Stimulated activated CD4-positive, alpha-beta T cell treated with anti-CD3 and anti-CD28 coated beads, TNF-alpha, amount 100 ng/mL, for 4 hours (primary cell): ENCODE data around the gene SLC19A1.

Experiments used
- DNase-seq, 3 experiments: peaks; one replicate each; pipeline ENCODE4 v3.0.0-alpha.2; 2020; ENCODE audit warnings: low read depth in 3 of 3

SLC19A1 gene

GRCh38 chr21:45517249-45518065 is 24.8 kb downstream of the SLC19A1 start:
- no peak for DNase-seq

- DNase-seq, result no peak
Measured at GRCh38 chr21:45516671-45517151, 25.5 kb downstream of the SLC19A1 start.

- no peak for DNase-seq
Measured at GRCh38 chr21:45516071-45516670, 26.1 kb downstream of the SLC19A1 start.

GRCh38 chr21:45515241-45516061 is 26.8 kb downstream of the SLC19A1 start:
- no peak for DNase-seq

- no peak for DNase-seq
Measured at GRCh38 chr21:45514311-45515021, 27.8 kb downstream of the SLC19A1 start.

GRCh38 chr21:45513741-45514310 is 28.4 kb downstream of the SLC19A1 start:
- DNase-seq, result no peak

GRCh38 chr21:45513003-45513717 is 29.1 kb downstream of the SLC19A1 start:
- DNase-seq, result no peak

GRCh38 chr21:45512626-45513002 is 29.6 kb downstream of the SLC19A1 start:
- DNase-seq, result no peak

GRCh38 chr21:45511661-45512431 is 30.4 kb downstream of the SLC19A1 start:
- DNase-seq, result no peak

- DNase-seq, result no peak
Measured at GRCh38 chr21:45511007-45511406, 31.2 kb downstream of the SLC19A1 start.

- no peak for DNase-seq
Measured at GRCh38 chr21:45510466-45510955, 31.7 kb downstream of the SLC19A1 start.

- no peak for DNase-seq
Measured at GRCh38 chr21:45509566-45510465, 32.4 kb downstream of the SLC19A1 start.

GRCh38 chr21:45508607-45509565 is 33.4 kb downstream of the SLC19A1 start:
- DNase-seq, result no peak

- no peak for DNase-seq
Measured at GRCh38 chr21:45507888-45508508, 34.2 kb downstream of the SLC19A1 start.

- no peak for DNase-seq
Measured at GRCh38 chr21:45507523-45507875, 34.7 kb downstream of the SLC19A1 start.

- no peak for DNase-seq
Measured at GRCh38 chr21:45506836-45507522, 35.3 kb downstream of the SLC19A1 start.
